GM12878 (cell line): ENCODE measurements around the gene FRMD8. TPM values are rescaled to one million over a fixed set of nuclear protein-coding genes. Genes with fewer than 3 reads are reported as not detected.

Source experiments
- ATF3 ChIP-seq: IDR thresholded peaks from 2 replicates; pipeline ENCODE4 v1.6.1; 2011; ENCODE audit warnings: low read depth, mild to moderate bottlenecking, low read length, moderate library complexity, borderline replicate concordance; ENCODE audit errors: extremely low read depth
- FOS ChIP-seq: IDR thresholded peaks from 3 replicates; pipeline ENCODE4 v1.6.1; 2011; ENCODE audit warnings: borderline replicate concordance; ENCODE audit not compliant: insufficient read length; ENCODE audit errors: extremely low read depth
- IKZF2 ChIP-seq, 2 experiments: fragments of 450-650 bp; IDR thresholded peaks; 2 replicates each; pipeline ENCODE4 v1.6.1; 2017; ENCODE audit warnings: mild to moderate bottlenecking in 2 of 2, moderate library complexity in 2 of 2
- REST ChIP-seq: IDR thresholded peaks from 2 replicates; pipeline ENCODE4 v1.6.1; 2012; ENCODE audit warnings: mild to moderate bottlenecking, low read depth, low read length
- RUNX3 ChIP-seq: IDR thresholded peaks from 2 replicates; pipeline ENCODE4 v1.6.1; 2012; ENCODE audit warnings: low read length, inconsistent platforms
- SMARCA5 ChIP-seq: fragments of 450-650 bp; IDR thresholded peaks from 2 replicates; pipeline ENCODE4 v1.6.1; 2017; ENCODE audit warnings: mild to moderate bottlenecking
- TARDBP ChIP-seq: IDR thresholded peaks from 2 replicates; pipeline ENCODE4 v1.6.1; 2016; ENCODE audit warnings: borderline replicate concordance
- USF2 ChIP-seq: IDR thresholded peaks from 2 replicates; pipeline ENCODE4 v1.6.1; 2011; ENCODE audit warnings: low read depth, low read length, improper control_type of control experiment, borderline replicate concordance
- ZBTB33 ChIP-seq: fragments of 450-650 bp; IDR thresholded peaks from 2 replicates; pipeline ENCODE4 v1.6.1; 2017; ENCODE audit warnings: mild to moderate bottlenecking
- ZNF217 ChIP-seq: fragments of 450-650 bp; IDR thresholded peaks from 2 replicates; pipeline ENCODE4 v1.6.1; 2017; ENCODE audit warnings: antibody characterized with exemption, mild to moderate bottlenecking
- polyA plus RNA-seq, 11 experiments: library from polyadenylated mRNA; depleted of rRNA in 4 of 11; unstranded in 6 of 11; stranded (reverse) in 5 of 11; fragments of >200 nt; fragmentation: Nextera tagmentation in 4 of 11; fragmentation: Illumina TruSeq in 1 of 11; extraction: Ambion mirVana in 4 of 11; extraction: Trizol in 1 of 11; gene quantifications; 1 replicate in 1 of 11; 2 replicates in 10 of 11; pipeline versions ENCODE4 v1.2.1 to v1.2.3, GENCODE V29; 2011 to 2016; ENCODE audit warnings: inconsistent platforms in 2 of 11, missing spikeins in 2 of 11, low read depth in 1 of 11
- total RNA-seq, 4 experiments: library from RNA; depleted of rRNA in 3 of 4; stranded (reverse); fragments of >200 nt in 3 of 4; fragmentation: Illumina TruSeq in 1 of 4; extraction: Trizol in 1 of 4; gene quantifications; 2 replicates each; pipeline versions ENCODE4 v1.2.1 to v1.2.3, GENCODE V29; 2013 to 2021

Gene FRMD8
- total and polyA plus RNA-seq, 10 of the 15 experiments (the other 5 are each of a cell fraction or from before 2014, with no cell fraction given): 8.3 to 69.4 (median 28.0) TPM

GRCh38 chr11:65424205-65425104 is 38.0 kb downstream of the FRMD8 start (continued):
- TF ChIP-seq USF2 (no peak), FOS (no peak), SMARCA5 (no peak), ATF3 (no peak), REST (0 out of 2 replicates have a peak, but pooled peaks have one; percentile 4), IKZF2 (IDR thresholded peaks at IDR 0.05) (peak; percentile 41 to 52; a peak in 2 of 4 replicates), ZBTB33 (no peak), TARDBP (no peak), ZNF217 (no peak), RUNX3 (no peak)
